ENCODE results near the gene CLEC18A.
"Not testable (repeated sequence)": the region's sequence is repeated elsewhere in the genome, so short reads cannot be mapped to it uniquely, and the experiment has no call there.

The CLEC18A gene

GRCh38 chr16:69942627-69943170 lies 8.4 kb upstream of the CLEC18A start:
- no peak for DNase-seq (ENCODE audit: low spot score)
- no peak for TF ChIP-seq CTCF (IDR thresholded peaks at IDR 0.05; ENCODE audit: borderline replicate concordance, control extremely low read depth, extremely low read depth, insufficient read depth, missing control alignments)
- in situ Hi-C loops (cut with MboI; ENCODE audit: low sequenced_read_pairs, unreplicated experiment): loop anchor here (25.0 kb wide), 1 partner anchor 555 kb away; the partner anchor contains the start of gene TERF2

- not testable (repeated sequence) for DNase-seq (ENCODE audit: low spot score)
- in situ Hi-C loops (cut with MboI; ENCODE audit: low sequenced_read_pairs, unreplicated experiment): loop anchor here (25.0 kb wide), 1 partner anchor 556 kb away; the partner anchor contains the start of gene TERF2
Measured at GRCh38 chr16:69943241-69944036, 7.7 kb upstream of the CLEC18A start.

- DNase-seq (ENCODE audit: low spot score); in situ Hi-C loops (cut with MboI; ENCODE audit: low sequenced_read_pairs, unreplicated experiment): not testable (repeated sequence)
Measured at GRCh38 chr16:69950411-69950810, 723 bp upstream of the CLEC18A start.

GRCh38 chr16:69951672-69952031 lies 518 bp downstream of the CLEC18A start:
- in situ Hi-C loops (cut with MboI; ENCODE audit: low sequenced_read_pairs, unreplicated experiment); DNase-seq (ENCODE audit: low spot score): not testable (repeated sequence)

GRCh38 chr16:69952116-69952515 lies 982 bp downstream of the CLEC18A start:
- DNase-seq (ENCODE audit: low spot score); in situ Hi-C loops (cut with MboI; ENCODE audit: low sequenced_read_pairs, unreplicated experiment): not testable (repeated sequence)

- in situ Hi-C loops (cut with MboI; ENCODE audit: low sequenced_read_pairs, unreplicated experiment): not testable (repeated sequence)
Measured at GRCh38 chr16:69952572-69953355, 1.6 kb downstream of the CLEC18A start.

GRCh38 chr16:69954241-69954640 lies 3.1 kb downstream of the CLEC18A start:
- DNase-seq (ENCODE audit: low spot score); in situ Hi-C loops (cut with MboI; ENCODE audit: low sequenced_read_pairs, unreplicated experiment): not testable (repeated sequence)

More at GRCh38 chr16:69952572-69953355, 1.6 kb downstream of the CLEC18A start:
- DNase-seq (ENCODE audit: low spot score): not testable (repeated sequence)

- DNase-seq (ENCODE audit: low spot score); in situ Hi-C loops (cut with MboI; ENCODE audit: low sequenced_read_pairs, unreplicated experiment): not testable (repeated sequence)
Measured at GRCh38 chr16:69963312-69963711, 12.2 kb downstream of the CLEC18A start.

GRCh38 chr16:69964960-69965660 lies 14.0 kb downstream of the CLEC18A start:
- DNase-seq (ENCODE audit: low spot score): peak; percentile 72
- in situ Hi-C loops (cut with MboI; ENCODE audit: low sequenced_read_pairs, unreplicated experiment): not testable (repeated sequence)

- in situ Hi-C loops (cut with MboI; ENCODE audit: low sequenced_read_pairs, unreplicated experiment); DNase-seq (ENCODE audit: low spot score): not testable (repeated sequence)
Measured at GRCh38 chr16:69965661-69966054, 14.5 kb downstream of the CLEC18A start.

GRCh38 chr16:69967688-69968087 lies 16.6 kb downstream of the CLEC18A start:
- DNase-seq (ENCODE audit: low spot score); in situ Hi-C loops (cut with MboI; ENCODE audit: low sequenced_read_pairs, unreplicated experiment): not testable (repeated sequence)

- DNase-seq (ENCODE audit: low spot score); in situ Hi-C loops (cut with MboI; ENCODE audit: low sequenced_read_pairs, unreplicated experiment): not testable (repeated sequence)
Measured at GRCh38 chr16:69968125-69968524, 17.0 kb downstream of the CLEC18A start.

- DNase-seq (ENCODE audit: low spot score); in situ Hi-C loops (cut with MboI; ENCODE audit: low sequenced_read_pairs, unreplicated experiment): not testable (repeated sequence)
Measured at GRCh38 chr16:69969657-69970056, 18.5 kb downstream of the CLEC18A start.

GRCh38 chr16:69972120-69972519 lies 21.0 kb downstream of the CLEC18A start:
- in situ Hi-C loops (cut with MboI; ENCODE audit: low sequenced_read_pairs, unreplicated experiment); DNase-seq (ENCODE audit: low spot score): not testable (repeated sequence)

GRCh38 chr16:69972935-69973334 lies 21.8 kb downstream of the CLEC18A start:
- in situ Hi-C loops (cut with MboI; ENCODE audit: low sequenced_read_pairs, unreplicated experiment); DNase-seq (ENCODE audit: low spot score): not testable (repeated sequence)

GRCh38 chr16:69985196-69985595 lies 34.1 kb downstream of the CLEC18A start:
- in situ Hi-C loops (cut with MboI; ENCODE audit: low sequenced_read_pairs, unreplicated experiment); DNase-seq (ENCODE audit: low spot score): not testable (repeated sequence)

GRCh38 chr16:69997956-69998355 lies 46.8 kb downstream of the CLEC18A start:
- DNase-seq (ENCODE audit: low spot score); in situ Hi-C loops (cut with MboI; ENCODE audit: low sequenced_read_pairs, unreplicated experiment): not testable (repeated sequence)
